Ecto neural progenitor cell (in vitro differentiated cells): ENCODE results near the gene CXCL16.
A peak's percentile ranks its signal among the peaks of the same experiment; 100 is the strongest.
"Not testable (repeated sequence)": the region's sequence is repeated elsewhere in the genome, so short reads cannot be mapped to it uniquely, and the experiment has no call there.

Source experiments
- DNase-seq: peaks from one replicate; pipeline ENCODE4 v3.0.0-alpha.2; 2018; ENCODE audit warnings: low spot score

Gene CXCL16

DNA sequence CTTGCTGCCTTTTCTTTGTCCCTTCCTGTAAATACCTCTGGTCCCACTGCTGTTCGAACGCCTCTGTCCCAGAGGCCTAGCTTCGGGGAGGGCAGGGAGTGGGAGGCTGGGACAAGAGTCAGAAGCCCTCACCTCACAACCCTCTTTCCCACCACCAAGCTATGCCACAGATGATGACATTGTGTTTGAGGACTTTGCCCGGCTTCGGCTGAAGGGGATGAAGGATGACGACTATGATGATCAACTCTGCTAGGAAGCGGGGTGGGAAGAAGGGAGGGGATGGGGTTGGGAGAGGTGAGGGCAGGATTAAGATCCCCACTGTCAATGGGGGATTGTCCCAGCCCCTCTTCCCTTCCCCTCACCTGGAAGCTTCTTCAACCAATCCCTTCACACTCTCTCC is 18.9 kb downstream of the CXCL16 start:
- DNase-seq = no peak

DNA sequence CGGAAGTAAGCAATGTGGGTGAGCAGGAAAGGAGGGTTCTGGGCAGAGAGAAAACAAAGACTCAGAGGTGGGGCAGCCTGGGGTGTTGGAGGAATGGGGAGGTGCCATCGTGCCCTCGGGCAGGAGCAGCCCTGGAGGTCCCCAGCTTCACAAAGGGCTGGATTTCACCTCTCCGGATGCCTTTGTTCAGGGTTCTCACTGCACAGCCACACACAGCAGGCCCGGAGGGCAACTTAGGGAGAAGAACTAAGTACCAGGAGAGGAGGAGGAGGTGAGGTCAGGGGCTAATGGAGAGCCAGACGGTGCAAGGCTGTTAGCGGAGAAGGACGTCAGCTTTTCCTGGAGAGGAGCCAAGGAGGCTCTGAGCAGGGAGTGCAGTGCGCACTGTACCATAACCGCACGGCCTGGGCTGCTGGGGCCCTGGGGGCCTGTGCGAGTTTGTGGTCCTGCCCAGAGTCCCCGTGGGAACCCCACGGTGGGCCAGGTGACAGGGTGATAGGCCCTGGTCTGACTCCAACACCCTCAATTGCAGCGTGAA is 20.0 kb downstream of the CXCL16 start:
- DNase-seq = no peak

GRCh38 chr17:4719146-4719545 is 20.6 kb downstream of the CXCL16 start:
- DNase-seq = no peak

GRCh38 chr17:4718276-4718675 is 21.5 kb downstream of the CXCL16 start:
- DNase-seq = no peak

DNA sequence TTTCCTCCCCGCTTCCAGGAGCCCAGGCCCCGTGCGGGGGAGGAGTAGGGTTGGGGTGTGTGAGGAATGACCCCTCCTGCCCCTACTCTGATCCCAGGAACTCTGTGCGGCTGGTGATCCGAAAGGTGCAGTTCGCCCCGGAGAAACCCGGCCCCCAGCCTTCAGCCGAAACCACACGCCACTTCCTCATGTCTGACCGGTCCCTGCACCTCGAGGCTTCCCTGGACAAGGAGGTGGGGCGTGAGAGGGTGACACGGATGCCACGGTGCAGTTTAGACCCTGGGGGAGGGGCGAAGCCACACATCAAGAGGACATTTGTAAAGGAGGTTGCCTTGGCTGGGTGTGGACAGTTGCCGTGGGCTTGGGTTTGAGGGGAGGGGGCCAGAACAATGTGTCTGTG is 21.9 kb downstream of the CXCL16 start:
- no peak for DNase-seq

- no peak for DNase-seq
These were observed 23.6 kb downstream of the CXCL16 start for GRCh38 chr17:4716081-4716480.

DNA sequence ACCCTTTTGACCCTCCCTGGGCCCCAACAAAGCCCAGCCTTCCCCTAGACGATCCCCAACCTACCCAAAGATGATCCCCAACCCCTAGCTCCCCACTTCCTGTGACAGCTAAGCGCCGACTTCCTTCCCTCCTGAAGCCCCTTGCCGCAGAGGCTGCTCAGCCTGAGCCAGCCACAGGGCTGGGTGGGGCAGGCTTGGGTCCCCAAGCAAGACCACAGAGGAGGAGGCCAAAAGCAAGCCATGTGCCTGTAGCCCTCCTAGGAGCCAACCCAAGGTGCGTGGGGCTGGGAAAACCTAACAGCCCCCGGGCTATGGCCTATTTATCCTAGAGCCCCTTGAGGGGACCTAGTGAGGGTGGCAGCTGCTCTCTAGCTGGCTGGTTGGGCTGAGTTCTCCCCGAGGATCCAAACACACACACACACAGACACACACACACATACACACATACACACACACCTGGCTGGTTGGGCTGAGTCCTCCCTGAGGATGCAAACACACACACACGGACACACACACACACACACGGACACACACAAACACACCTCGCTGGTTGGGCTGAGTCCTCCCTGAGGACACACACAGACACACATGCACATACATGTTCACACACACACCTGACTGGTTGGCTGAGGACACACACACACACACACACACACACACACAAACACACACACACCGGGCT is 24.5 kb downstream of the CXCL16 start:
- DNase-seq = no peak

- not testable (repeated sequence) for DNase-seq
These were observed 25.2 kb downstream of the CXCL16 start for GRCh38 chr17:4714340-4715062.

- DNase-seq = no peak
These were observed 27.2 kb downstream of the CXCL16 start for GRCh38 chr17:4712526-4712925.

DNA sequence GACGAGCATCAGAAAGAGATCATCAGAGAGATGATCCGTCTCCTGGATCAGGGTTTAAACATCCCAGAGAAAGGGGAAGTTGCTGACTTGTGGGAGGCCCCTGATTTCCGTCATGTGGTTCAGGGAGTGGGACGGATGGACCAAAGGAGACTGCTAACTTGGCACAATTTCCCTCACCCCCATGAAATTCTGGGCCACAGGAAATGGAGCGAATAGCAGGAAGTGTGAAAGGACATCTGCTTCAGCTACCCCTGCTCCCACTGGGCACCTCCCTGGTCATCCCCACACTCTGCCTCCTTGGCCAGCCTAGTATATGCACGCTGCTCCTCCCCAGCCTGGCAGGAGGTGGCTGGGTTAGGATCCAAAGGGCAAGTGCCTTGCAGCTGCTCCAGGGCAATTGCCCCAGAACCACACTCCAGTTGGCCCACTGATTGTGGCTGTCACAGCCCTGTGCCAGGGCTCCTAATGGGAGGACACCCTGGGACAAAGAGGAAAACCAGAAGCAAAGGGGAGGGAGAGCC is 28.0 kb downstream of the CXCL16 start:
- DNase-seq = no peak

GRCh38 chr17:4710693-4711634 is 28.8 kb downstream of the CXCL16 start:
- no peak for DNase-seq

DNA sequence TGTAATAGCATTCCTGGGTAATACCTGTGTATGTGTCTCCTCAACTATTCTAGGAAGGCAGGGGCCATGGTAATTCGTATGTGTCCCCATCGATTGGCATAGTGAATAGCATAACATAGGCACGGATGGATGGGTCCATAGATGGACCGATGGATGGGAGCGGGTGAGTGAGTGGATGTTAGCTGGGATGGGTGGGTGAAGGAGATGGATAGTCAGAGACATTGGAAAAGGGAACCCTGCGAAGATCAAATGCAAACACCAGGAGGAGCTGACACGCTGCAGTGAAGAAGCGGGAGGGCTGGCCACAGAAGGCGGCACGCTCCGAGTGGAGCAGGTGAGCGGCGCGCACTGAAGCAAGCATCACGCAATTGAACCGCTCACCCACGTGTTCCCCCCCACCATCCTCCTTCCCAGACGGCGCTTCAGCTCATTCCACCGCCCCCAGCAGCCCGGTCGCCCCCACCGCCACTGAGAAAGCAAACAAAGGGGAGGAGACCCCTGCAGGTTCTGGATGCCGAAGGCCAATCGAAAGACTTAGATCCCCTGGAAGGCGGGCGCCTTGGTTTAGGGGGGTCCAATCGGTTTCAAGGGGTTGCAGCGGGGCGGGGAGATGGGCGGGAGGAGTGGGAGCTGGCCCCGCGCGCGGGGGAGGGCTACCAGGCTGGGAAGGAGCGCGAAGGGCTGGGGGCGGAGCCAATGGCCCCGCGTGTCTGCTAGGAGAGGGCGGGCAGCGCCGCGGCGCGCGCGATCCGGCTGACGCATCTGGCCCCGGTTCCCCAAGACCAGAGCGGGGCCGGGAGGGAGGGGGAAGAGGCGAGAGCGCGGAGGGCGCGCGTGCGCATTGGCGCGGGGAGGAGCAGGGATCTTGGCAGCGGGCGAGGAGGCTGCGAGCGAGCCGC is 29.7 kb downstream of the CXCL16 start, which contains the start of gene ARRB2:
TSS of gene ARRB2 (plus strand) at position 839 of the 899 bp plus-strand sequence. CDS start 90 bp downstream, outside the sequence.
- peak; percentile 100 for DNase-seq

DNA sequence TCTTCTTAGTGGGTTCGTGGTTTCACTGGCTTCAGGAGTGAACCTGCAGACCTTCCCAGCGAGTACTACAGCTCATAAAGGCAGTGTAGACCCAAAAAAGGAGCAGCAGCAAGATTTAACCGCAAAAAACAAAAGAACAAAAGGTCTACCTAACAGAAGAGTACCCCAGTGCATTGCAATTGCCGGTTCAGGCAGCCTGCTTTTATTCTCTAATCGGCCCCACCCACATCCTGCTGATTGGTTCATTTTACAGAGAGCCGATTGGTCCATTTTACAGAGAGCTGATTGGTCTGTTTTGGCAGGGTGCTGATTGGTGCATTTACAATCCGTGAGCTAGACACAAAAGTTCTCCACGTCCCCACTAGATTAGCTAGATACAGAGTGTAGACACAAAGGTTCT is 31.3 kb downstream of the CXCL16 start:
- DNase-seq = no peak

- DNase-seq = no peak
These were observed 33.6 kb downstream of the CXCL16 start for GRCh38 chr17:4706121-4706520.

- DNase-seq = no peak
These were observed 34.7 kb downstream of the CXCL16 start for GRCh38 chr17:4704991-4705390.

DNA sequence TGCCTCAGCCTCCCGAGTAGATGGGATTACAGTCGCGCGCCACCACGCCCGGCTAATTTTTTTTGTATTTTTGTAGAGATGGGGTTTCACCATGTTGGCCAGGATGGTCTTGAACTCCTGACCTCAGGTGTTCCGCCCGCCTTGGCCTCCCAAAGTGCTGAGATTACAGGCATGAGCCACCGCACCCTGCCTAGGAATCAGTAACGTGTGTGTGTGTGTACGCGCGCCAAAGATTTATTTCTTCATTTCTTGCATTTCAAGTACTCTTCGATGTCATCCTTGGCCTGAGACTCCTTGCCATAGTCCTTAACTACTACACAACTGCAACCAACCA is 35.2 kb downstream of the CXCL16 start:
- DNase-seq = not testable (repeated sequence)

- no peak for DNase-seq
These were observed 36.4 kb downstream of the CXCL16 start for GRCh38 chr17:4703330-4703691.

DNA sequence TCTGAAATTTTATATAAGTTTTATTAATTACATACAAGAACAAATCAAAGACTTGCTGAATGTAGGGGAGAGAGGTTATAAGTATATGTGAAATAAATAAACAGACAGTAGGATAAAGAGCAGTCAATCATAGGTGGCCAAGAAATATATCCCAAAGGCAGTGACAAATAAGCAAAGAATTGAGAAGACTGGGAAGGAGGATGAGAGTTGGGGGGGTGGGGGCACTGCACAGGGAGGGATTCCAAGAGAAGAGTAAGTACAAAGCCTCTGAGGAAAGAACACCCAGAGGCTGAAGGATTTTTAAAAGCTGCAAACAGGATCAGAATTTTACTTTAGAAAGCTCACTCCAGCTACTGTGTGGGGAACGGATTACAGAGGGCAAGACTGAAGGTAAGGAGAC is 38.6 kb downstream of the CXCL16 start:
- no peak for DNase-seq

GRCh38 chr17:4699401-4700056 is 40.2 kb downstream of the CXCL16 start:
- DNase-seq = not testable (repeated sequence)

DNA sequence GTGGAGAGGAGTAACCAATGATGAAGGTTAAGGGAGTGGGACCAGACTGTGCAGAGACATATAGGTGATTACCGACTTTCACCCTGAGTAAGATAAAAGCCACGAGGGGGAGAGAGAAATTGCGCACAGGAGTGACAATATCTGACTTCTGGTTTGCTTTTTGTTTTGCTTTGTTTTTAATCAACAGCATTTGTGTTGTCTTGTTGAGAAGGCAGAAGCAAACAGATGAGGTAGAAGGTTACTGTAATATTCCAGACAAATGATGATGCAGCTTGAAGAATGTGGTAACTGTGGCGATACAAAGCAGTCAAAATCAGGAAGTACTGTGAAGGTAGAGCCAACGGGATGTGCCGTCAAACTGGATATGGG is 43.3 kb downstream of the CXCL16 start:
- DNase-seq = no peak

DNA sequence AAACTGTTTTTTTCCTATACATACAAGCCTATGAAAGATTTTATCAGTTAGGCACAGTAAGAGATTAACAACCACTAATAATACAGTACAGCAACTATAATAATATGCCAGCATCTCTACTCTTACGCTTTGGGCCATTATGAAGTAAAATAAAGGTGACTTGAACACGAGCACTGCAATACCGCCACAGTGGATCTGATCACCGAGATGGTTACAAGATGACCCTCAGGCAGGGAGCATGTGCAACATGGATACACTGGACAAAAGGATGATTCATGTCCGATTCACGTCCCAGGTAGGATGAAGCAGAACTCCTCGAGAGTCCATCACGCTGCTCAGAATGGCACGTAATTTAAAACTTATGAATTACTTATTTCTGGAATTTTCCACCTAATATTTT is 46.3 kb downstream of the CXCL16 start:
- DNase-seq = no peak
